ENCODE results near the gene HPCAL1. TPM values are rescaled to one million over a fixed set of nuclear protein-coding genes. Genes with fewer than 3 reads are reported as not detected.
A peak's percentile ranks its signal among the peaks of the same experiment; 100 is the strongest.
"Not testable (repeated sequence)": the region's sequence is repeated elsewhere in the genome, so short reads cannot be mapped to it uniquely, and the experiment has no call there.

Gene HPCAL1
- total RNA-seq, 2 donors from 2014 or later, result 22.5 to 203 TPM

- H3K9me3 ChIP-seq, result no peaks in the 10 kb centered on the region
- no peak overlapping the region for H3K27ac ChIP-seq
- peaks cover 0 to 17% of the 10 kb centered on the region in 2 donors for H3K36me3 ChIP-seq
- H3K4me1 ChIP-seq (replicated peaks), result no peaks in the 10 kb centered on the region
- 79% methylated on average over 8 of the region's 8 CpGs for WGBS
- DNase-seq (ENCODE audit: low spot score), result no peak
- TF ChIP-seq POLR2A (IDR thresholded peaks at IDR 0.05), result no peak
- no peak for TF ChIP-seq POLR2AphosphoS5 (IDR thresholded peaks at IDR 0.05)
- TF ChIP-seq CTCF (IDR thresholded peaks at IDR 0.05), result no peak
- intact Hi-C loops (cut with DNase I), result loop anchor here (10.0 kb wide), 1 partner anchor 223 kb away; no protein-coding TSS in a partner anchor
- H3K4me3 ChIP-seq, result no peak overlapping the region
- H3K27me3 ChIP-seq (replicated peaks; ENCODE audit: insufficient read depth), result no peaks in the 10 kb centered on the region
Measured at GRCh38 chr2:10441948-10442347, 139.2 kb downstream of the HPCAL1 start.

- not testable (repeated sequence) for DNase-seq (ENCODE audit: low spot score); H3K4me3 ChIP-seq; H3K27ac ChIP-seq; H3K27me3 ChIP-seq (replicated peaks; ENCODE audit: insufficient read depth); H3K4me1 ChIP-seq (replicated peaks); H3K9me3 ChIP-seq
- 83% methylated on average over 2 of the region's 2 CpGs for WGBS
- intact Hi-C loops (cut with DNase I), result loop anchor here (10.0 kb wide), 1 partner anchor 222 kb away; no protein-coding TSS in a partner anchor
- H3K36me3 ChIP-seq, result peaks cover 0 to 17% of the 10 kb centered on the region in 2 donors
Measured at GRCh38 chr2:10442469-10443126, 139.9 kb downstream of the HPCAL1 start.

GRCh38 chr2:10444463-10444862, 141.8 kb downstream of the HPCAL1 start:
- Histone ChIP-seq H3K4me3 (no peak overlapping the region), H3K36me3 (peaks cover 0 to 17% of the 10 kb centered on the region in 2 donors), H3K4me1 (replicated peaks) (no peaks in the 10 kb centered on the region), H3K9me3 (no peaks in the 10 kb centered on the region), H3K27me3 (replicated peaks; ENCODE audit: insufficient read depth) (no peaks in the 10 kb centered on the region), H3K27ac (no peak overlapping the region)
- TF ChIP-seq POLR2A (IDR thresholded peaks at IDR 0.05), result no peak
- TF ChIP-seq POLR2AphosphoS5 (IDR thresholded peaks at IDR 0.05), result no peak
- no peak for TF ChIP-seq CTCF (IDR thresholded peaks at IDR 0.05)
- no peak for DNase-seq (ENCODE audit: low spot score)
- WGBS, result 75% methylated on average over 5 of the region's 5 CpGs
- intact Hi-C loops (cut with DNase I), result loop anchor here (10.0 kb wide), 1 partner anchor 220 kb away; no protein-coding TSS in a partner anchor

GRCh38 chr2:10446631-10447030, 143.9 kb downstream of the HPCAL1 start:
- TF ChIP-seq POLR2AphosphoS5 (IDR thresholded peaks at IDR 0.05) (no peak), POLR2A (IDR thresholded peaks at IDR 0.05) (no peak)
- WGBS, result 45% methylated on average over 6 of the region's 6 CpGs
- H3K4me3 ChIP-seq, result peak overlapping the region; percentile 60 to 80
- H3K27ac ChIP-seq, result peak overlapping the region; percentile 77 to 93
- H3K27me3 ChIP-seq (replicated peaks; ENCODE audit: insufficient read depth), result no peaks in the 10 kb centered on the region
- H3K9me3 ChIP-seq, result no peaks in the 10 kb centered on the region
- no peaks in the 10 kb centered on the region for H3K4me1 ChIP-seq (replicated peaks)
- intact Hi-C loops (cut with DNase I), result loop anchor here (10.0 kb wide), 1 partner anchor 218 kb away; no protein-coding TSS in a partner anchor
- DNase-seq (ENCODE audit: low spot score), result no peak
- H3K36me3 ChIP-seq, result peaks cover 0 to 14% of the 10 kb centered on the region in 2 donors

- Histone ChIP-seq H3K4me3 (peak overlapping the region; percentile 60 to 80), H3K9me3 (no peaks in the 10 kb centered on the region), H3K27ac (peak overlapping the region; percentile 77 to 93), H3K27me3 (replicated peaks; ENCODE audit: insufficient read depth) (no peaks in the 10 kb centered on the region), H3K36me3 (peaks cover 0 to 14% of the 10 kb centered on the region in 2 donors), H3K4me1 (replicated peaks) (peaks cover 3% of the 10 kb centered on the region)
- intact Hi-C loops (cut with DNase I), result loop anchor here (10.0 kb wide), 1 partner anchor 217 kb away; no protein-coding TSS in a partner anchor
- TF ChIP-seq POLR2AphosphoS5 (IDR thresholded peaks at IDR 0.05) (peak; percentile 23), CTCF (IDR thresholded peaks at IDR 0.05) (peak in 2 of 4 experiments; percentile 47 to 49), POLR2A (IDR thresholded peaks at IDR 0.05) (no peak)
- peak; percentile 33 for DNase-seq (ENCODE audit: low spot score)
- WGBS, result 1% methylated on average over 29 of the region's 32 CpGs
Measured at GRCh38 chr2:10447300-10447894, 144.7 kb downstream of the HPCAL1 start.

Data from prostate gland (tissue), 2 donors.